Astrocyte (in vitro differentiated cells and primary cell): ENCODE measurements around the gene CNOT1. TPM values are rescaled to one million over a fixed set of nuclear protein-coding genes. Genes with fewer than 3 reads are reported as not detected.

Source experiments
- DNase-seq: peaks from one replicate; pipeline ENCODE4 v3.0.0-alpha.2; 2010; ENCODE audit warnings: low read depth
- FAIRE-seq: peaks from 2 replicates; lab custom pipeline; 2011; peaks lifted over from hg19 to GRCh38; lab: Jason Lieb, UNC
- H2AFZ ChIP-seq: 2 replicates; pipeline ENCODE4 v1.6.0; 2012; ENCODE audit warnings: low read depth, low read length, inconsistent platforms
- H3K27ac ChIP-seq: 2 replicates; pipeline ENCODE4 v1.5.1; 2011; ENCODE audit warnings: low read depth, low read length, inconsistent platforms
- H3K27me3 ChIP-seq: 2 replicates; pipeline ENCODE4 v1.6.0; 2011; ENCODE audit warnings: low read length, inconsistent platforms; ENCODE audit not compliant: insufficient read depth
- H3K36me3 ChIP-seq: 2 replicates; pipeline ENCODE4 v1.5.1; 2011; ENCODE audit warnings: low read length, inconsistent platforms; ENCODE audit not compliant: insufficient read depth
- H3K4me1 ChIP-seq: 2 replicates; pipeline ENCODE4 v1.5.1; 2011; ENCODE audit warnings: low read length, inconsistent platforms; ENCODE audit not compliant: insufficient read depth
- H3K4me2 ChIP-seq: 2 replicates; pipeline ENCODE4 v1.6.0; 2012; ENCODE audit warnings: low read length, inconsistent platforms
- H3K4me3 ChIP-seq: 2 replicates; pipeline ENCODE4 v1.5.1; 2011; ENCODE audit warnings: low read depth, mild to moderate bottlenecking, low read length, inconsistent platforms; ENCODE audit not compliant: insufficient read depth
- H3K79me2 ChIP-seq: 2 replicates; pipeline ENCODE4 v1.6.0; 2012; ENCODE audit warnings: mild to moderate bottlenecking, low read length, inconsistent platforms; ENCODE audit not compliant: insufficient read depth
- H3K9ac ChIP-seq: 2 replicates; pipeline ENCODE4 v1.6.0; 2012; ENCODE audit warnings: mild to moderate bottlenecking, low read length, inconsistent platforms
- H3K9me3 ChIP-seq: 2 replicates; pipeline ENCODE4 v1.5.1; 2012; ENCODE audit warnings: low read depth, mild to moderate bottlenecking, low read length, inconsistent platforms; ENCODE audit not compliant: insufficient read depth
- H4K20me1 ChIP-seq: 2 replicates; pipeline ENCODE4 v1.6.0; 2012; ENCODE audit warnings: low read length, inconsistent platforms; ENCODE audit not compliant: insufficient read depth
- H3K27ac Mint-ChIP-seq: one replicate; pipeline ENCODE4 v1.8.0; 2021; ENCODE audit warnings: mild to moderate bottlenecking, mixed read lengths; ENCODE audit not compliant: unreplicated experiment
- H3K27me3 Mint-ChIP-seq: one replicate; pipeline ENCODE4 v1.8.0; 2021; ENCODE audit warnings: low read depth, mixed read lengths; ENCODE audit not compliant: unreplicated experiment
- H3K36me3 Mint-ChIP-seq: one replicate; pipeline ENCODE4 v1.8.0; 2021; ENCODE audit warnings: low read depth, mixed read lengths; ENCODE audit not compliant: unreplicated experiment
- H3K4me1 Mint-ChIP-seq: one replicate; pipeline ENCODE4 v1.8.0; 2021; ENCODE audit warnings: low read depth, mixed read lengths; ENCODE audit not compliant: unreplicated experiment
- H3K4me3 Mint-ChIP-seq: one replicate; pipeline ENCODE4 v1.8.0; 2021; ENCODE audit warnings: mild to moderate bottlenecking, moderate library complexity, mixed read lengths; ENCODE audit not compliant: unreplicated experiment
- H3K9me3 Mint-ChIP-seq: one replicate; pipeline ENCODE4 v1.8.0; 2021; ENCODE audit warnings: mild to moderate bottlenecking, mixed read lengths; ENCODE audit not compliant: unreplicated experiment
- EZH2 ChIP-seq: IDR thresholded peaks from 2 replicates; pipeline ENCODE4 v1.6.1; 2012; ENCODE audit warnings: mild to moderate bottlenecking, low read length, inconsistent platforms; ENCODE audit not compliant: insufficient read depth
- total RNA-seq: library from RNA; stranded (reverse); gene quantifications from 2 replicates; pipeline ENCODE4 v1.2.1, GENCODE V29; 2021
- TF ChIP-seq, protein P1 (sequence below): IDR thresholded peaks from 2 replicates; pipeline ENCODE4 v1.5.1; 2011; ENCODE audit warnings: low read depth, mild to moderate bottlenecking, inconsistent platforms, low read length, moderate library complexity; ENCODE audit not compliant: insufficient read depth

CNOT1 gene
- total RNA-seq, 1 donor from 2014 or later: 212 TPM

DNA sequence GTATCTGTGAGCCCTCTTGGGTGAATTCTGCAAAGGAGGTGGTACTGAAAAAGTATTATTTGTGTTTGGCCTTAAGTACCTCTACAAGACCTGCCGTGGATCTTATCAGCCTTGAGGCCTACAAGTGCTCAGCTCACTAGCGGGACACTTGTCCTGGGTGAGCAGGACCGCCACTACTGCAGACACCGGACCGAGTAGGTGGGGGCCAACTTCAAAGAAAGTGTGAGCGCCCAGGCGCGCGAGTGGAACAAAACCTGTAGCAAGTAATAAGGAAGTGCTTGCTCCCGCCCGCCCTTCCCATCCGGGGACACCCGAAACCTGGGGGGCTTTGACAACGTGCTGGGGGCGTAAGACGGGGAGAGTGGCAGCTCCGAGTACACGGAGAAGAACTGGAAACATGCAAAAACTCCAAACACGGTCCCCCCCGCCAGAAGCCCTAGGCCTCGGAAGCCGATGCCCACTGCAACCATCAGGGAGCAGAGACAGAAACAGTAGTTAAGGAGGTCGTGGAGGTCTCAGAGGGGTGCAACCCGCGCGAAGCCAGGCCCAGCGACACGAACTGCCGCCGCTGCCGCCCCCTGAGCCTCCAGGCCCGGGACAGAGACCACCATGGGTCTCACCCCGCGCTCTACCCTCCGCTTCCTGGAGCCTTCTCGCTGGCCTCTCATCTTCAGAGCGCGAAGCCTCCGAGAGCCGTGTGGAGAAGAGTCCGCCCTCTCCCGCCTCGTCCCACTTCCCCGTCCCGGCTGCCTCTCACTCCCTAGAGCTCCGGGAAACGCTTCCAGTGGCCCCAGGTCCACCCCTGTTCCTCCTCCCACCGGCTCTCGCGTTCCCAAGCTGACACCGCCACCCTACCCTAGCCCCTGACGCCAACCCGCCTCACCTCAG lies 537 bp downstream of the CNOT1 start:
- Histone ChIP-seq H3K4me2 (peak overlapping the region; percentile 94), H3K27me3 (no peaks in the 10 kb centered on the region), H3K9ac (peak overlapping the region; percentile 98), H3K4me3 (peak overlapping the region; percentile 89), H3K9me3 (no peaks in the 10 kb centered on the region), H3K36me3 (peaks cover 6% of the 10 kb centered on the region), H2AFZ (peak overlapping the region; percentile 80), H3K79me2 (peaks cover 56% of the 10 kb centered on the region), H3K27ac (peak overlapping the region; percentile 95), H4K20me1 (peaks cover 48% of the 10 kb centered on the region), H3K4me1 (peaks cover 14% of the 10 kb centered on the region)
- H3K36me3 Mint-ChIP-seq: peaks cover 5% of the 10 kb centered on the region
- H3K4me3 Mint-ChIP-seq: peak overlapping the region; percentile 100
- H3K4me1 Mint-ChIP-seq: peaks cover 7% of the 10 kb centered on the region
- H3K9me3 Mint-ChIP-seq: no peaks in the 10 kb centered on the region
- no peak for DNase-seq
- TF ChIP-seq EZH2: no peak
- TF ChIP-seq, protein P1, sequence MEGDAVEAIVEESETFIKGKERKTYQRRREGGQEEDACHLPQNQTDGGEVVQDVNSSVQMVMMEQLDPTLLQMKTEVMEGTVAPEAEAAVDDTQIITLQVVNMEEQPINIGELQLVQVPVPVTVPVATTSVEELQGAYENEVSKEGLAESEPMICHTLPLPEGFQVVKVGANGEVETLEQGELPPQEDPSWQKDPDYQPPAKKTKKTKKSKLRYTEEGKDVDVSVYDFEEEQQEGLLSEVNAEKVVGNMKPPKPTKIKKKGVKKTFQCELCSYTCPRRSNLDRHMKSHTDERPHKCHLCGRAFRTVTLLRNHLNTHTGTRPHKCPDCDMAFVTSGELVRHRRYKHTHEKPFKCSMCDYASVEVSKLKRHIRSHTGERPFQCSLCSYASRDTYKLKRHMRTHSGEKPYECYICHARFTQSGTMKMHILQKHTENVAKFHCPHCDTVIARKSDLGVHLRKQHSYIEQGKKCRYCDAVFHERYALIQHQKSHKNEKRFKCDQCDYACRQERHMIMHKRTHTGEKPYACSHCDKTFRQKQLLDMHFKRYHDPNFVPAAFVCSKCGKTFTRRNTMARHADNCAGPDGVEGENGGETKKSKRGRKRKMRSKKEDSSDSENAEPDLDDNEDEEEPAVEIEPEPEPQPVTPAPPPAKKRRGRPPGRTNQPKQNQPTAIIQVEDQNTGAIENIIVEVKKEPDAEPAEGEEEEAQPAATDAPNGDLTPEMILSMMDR: no peak
- peak overlapping the region; percentile 99 for H3K27ac Mint-ChIP-seq
- no peak for FAIRE-seq
- no peaks in the 10 kb centered on the region for H3K27me3 Mint-ChIP-seq

DNA sequence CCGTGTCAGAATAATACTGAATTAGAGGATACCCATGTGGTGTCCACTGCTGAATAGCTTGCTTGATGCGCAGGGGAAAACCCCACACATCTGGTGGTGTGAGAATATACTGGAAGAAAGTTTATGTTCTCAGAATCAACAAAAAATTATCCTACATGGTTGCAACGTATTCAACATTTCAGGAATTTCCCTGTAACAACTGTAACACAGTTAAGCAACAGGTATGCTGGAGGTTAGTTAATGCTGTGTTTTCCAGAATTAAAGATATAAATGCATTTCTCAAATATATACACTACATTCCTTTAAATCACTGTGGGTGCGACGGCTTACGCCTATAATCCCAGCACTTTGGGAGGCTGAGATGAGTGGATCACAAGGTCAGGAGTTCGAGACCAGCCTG lies 5.4 kb downstream of the CNOT1 start:
- peaks cover 76% of the 10 kb centered on the region for H4K20me1 ChIP-seq
- TF ChIP-seq, protein P1: no peak
- no peak for TF ChIP-seq EZH2
- Mint-ChIP-seq H3K4me1 (peaks cover 7% of the 10 kb centered on the region), H3K27me3 (no peaks in the 10 kb centered on the region), H3K27ac (no peak overlapping the region), H3K36me3 (peaks cover 8% of the 10 kb centered on the region), H3K4me3 (no peak overlapping the region), H3K9me3 (no peaks in the 10 kb centered on the region)
- H3K36me3 ChIP-seq: peaks cover 19% of the 10 kb centered on the region
- H3K9ac ChIP-seq: no peak overlapping the region
- H3K4me2 ChIP-seq: no peak overlapping the region
- FAIRE-seq (no peak), DNase-seq (no peak)
- H3K9me3 ChIP-seq: no peaks in the 10 kb centered on the region
- no peak overlapping the region for H3K4me3 ChIP-seq
- H3K79me2 ChIP-seq: peaks cover 98% of the 10 kb centered on the region
- H3K27me3 ChIP-seq: no peaks in the 10 kb centered on the region
- no peak overlapping the region for H2AFZ ChIP-seq
- no peak overlapping the region for H3K27ac ChIP-seq
- H3K4me1 ChIP-seq: peaks cover 7% of the 10 kb centered on the region

DNA sequence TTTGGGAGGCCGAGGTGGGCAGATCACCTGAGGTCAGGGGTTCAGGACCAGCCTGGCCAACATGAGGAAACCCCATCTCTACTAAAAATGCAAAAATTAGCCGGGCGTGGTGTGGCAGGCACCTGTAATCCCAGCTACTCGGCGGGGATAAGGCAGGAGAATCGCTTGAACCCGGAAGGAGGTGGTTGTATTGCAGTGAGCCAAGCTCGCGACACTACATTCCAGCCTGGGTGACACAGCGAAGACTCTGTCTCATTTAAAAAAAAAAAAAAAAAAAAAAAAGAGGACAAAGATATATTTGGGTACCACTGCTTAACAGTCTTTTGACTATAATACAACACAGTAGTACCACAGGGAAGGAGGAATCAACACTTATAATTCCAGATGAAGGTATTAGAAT lies 9.2 kb downstream of the CNOT1 start:
- Histone ChIP-seq H2AFZ (no peak overlapping the region), H3K79me2 (peaks cover 98% of the 10 kb centered on the region), H3K9ac (no peak overlapping the region), H3K27me3 (no peaks in the 10 kb centered on the region), H4K20me1 (peaks cover 77% of the 10 kb centered on the region), H3K4me2 (no peak overlapping the region), H3K36me3 (peaks cover 27% of the 10 kb centered on the region), H3K4me3 (no peak overlapping the region), H3K4me1 (peaks cover 2% of the 10 kb centered on the region), H3K9me3 (no peaks in the 10 kb centered on the region), H3K27ac (no peak overlapping the region)
- Mint-ChIP-seq H3K4me1 (peaks cover 2% of the 10 kb centered on the region), H3K4me3 (no peak overlapping the region), H3K27me3 (no peaks in the 10 kb centered on the region), H3K36me3 (peaks cover 8% of the 10 kb centered on the region), H3K27ac (no peak overlapping the region), H3K9me3 (no peaks in the 10 kb centered on the region)
- TF ChIP-seq, protein P1: no peak
- no peak for TF ChIP-seq EZH2
- FAIRE-seq: no peak
- DNase-seq: no peak
